ENCODE data around the gene RPS6KA2. TPM values are rescaled to one million over a fixed set of nuclear protein-coding genes. Genes with fewer than 3 reads are reported as not detected.

The RPS6KA2 gene
- total RNA-seq, 3 donors from 2014 or later = 23.7 to 124 (median 56.4) TPM

DNA sequence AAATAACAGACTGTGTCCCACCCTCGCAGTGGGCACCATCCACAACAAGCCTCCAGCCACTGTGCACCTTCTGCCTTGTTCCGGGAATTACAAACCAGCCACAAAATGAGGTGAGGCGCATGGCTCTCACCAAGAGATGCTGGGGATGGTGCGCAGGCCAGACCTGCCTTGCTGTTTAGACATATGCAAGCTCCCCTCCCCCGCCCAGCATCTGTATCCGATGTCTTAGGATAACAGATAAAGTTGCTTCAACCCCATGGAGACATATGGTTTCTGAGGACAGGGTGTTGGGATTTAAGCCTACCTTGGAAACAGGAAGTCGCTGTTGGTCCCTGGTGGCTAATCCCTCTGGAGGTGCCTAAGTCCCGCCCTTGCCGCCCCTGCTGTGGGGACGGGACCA, 194.0 kb downstream of the RPS6KA2 start:
- no peak for DNase-seq (ENCODE audit: low spot score in 2 of 2)
- Histone ChIP-seq H3K36me3 (no peaks in the 10 kb centered on the region), H3K4me1 (no peaks in the 10 kb centered on the region), H3K27me3 (no peaks in the 10 kb centered on the region), H3K4me3 (no peak overlapping the region), H3K27ac (no peak overlapping the region), H3K9me3 (no peaks in the 10 kb centered on the region)
- TF ChIP-seq POLR2A (IDR thresholded peaks at IDR 0.05) (no peak), POLR2AphosphoS5 (IDR thresholded peaks at IDR 0.05) (no peak)
- TF ChIP-seq, protein P1, sequence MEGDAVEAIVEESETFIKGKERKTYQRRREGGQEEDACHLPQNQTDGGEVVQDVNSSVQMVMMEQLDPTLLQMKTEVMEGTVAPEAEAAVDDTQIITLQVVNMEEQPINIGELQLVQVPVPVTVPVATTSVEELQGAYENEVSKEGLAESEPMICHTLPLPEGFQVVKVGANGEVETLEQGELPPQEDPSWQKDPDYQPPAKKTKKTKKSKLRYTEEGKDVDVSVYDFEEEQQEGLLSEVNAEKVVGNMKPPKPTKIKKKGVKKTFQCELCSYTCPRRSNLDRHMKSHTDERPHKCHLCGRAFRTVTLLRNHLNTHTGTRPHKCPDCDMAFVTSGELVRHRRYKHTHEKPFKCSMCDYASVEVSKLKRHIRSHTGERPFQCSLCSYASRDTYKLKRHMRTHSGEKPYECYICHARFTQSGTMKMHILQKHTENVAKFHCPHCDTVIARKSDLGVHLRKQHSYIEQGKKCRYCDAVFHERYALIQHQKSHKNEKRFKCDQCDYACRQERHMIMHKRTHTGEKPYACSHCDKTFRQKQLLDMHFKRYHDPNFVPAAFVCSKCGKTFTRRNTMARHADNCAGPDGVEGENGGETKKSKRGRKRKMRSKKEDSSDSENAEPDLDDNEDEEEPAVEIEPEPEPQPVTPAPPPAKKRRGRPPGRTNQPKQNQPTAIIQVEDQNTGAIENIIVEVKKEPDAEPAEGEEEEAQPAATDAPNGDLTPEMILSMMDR (IDR thresholded peaks at IDR 0.05) = no peak
- intact Hi-C loops (cut with DNase I; ENCODE audit: low total_unique reads) = no loop called here

DNA sequence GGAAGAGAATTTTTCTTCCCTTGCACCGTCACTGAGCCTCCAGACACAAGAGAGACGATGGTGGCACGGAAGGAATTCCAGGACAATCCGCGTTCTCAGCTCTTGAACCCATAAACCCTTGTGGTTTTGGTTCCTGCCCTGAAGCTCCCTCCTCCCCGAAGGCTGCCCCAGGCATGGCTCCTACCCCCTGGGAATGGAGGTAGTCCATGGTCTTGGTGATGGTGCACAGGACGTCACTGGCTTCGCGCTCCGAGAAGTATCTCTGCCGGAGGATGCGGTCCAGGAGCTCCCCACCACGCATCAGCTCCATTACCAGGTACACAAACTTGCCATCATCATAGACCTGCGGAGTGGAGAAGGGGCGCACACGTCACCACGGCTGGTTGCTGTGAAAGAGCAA, 196.8 kb downstream of the RPS6KA2 start:
- Histone ChIP-seq H3K4me1 (no peaks in the 10 kb centered on the region), H3K27me3 (no peaks in the 10 kb centered on the region), H3K4me3 (no peak overlapping the region), H3K27ac (no peak overlapping the region), H3K9me3 (no peaks in the 10 kb centered on the region), H3K36me3 (no peaks in the 10 kb centered on the region)
- intact Hi-C loops (cut with DNase I; ENCODE audit: low total_unique reads) = no loop called here
- DNase-seq (ENCODE audit: low spot score in 2 of 2) = no peak
- TF ChIP-seq, protein P1 (IDR thresholded peaks at IDR 0.05) = no peak
- TF ChIP-seq POLR2A (IDR thresholded peaks at IDR 0.05) (no peak), POLR2AphosphoS5 (IDR thresholded peaks at IDR 0.05) (no peak)

DNA sequence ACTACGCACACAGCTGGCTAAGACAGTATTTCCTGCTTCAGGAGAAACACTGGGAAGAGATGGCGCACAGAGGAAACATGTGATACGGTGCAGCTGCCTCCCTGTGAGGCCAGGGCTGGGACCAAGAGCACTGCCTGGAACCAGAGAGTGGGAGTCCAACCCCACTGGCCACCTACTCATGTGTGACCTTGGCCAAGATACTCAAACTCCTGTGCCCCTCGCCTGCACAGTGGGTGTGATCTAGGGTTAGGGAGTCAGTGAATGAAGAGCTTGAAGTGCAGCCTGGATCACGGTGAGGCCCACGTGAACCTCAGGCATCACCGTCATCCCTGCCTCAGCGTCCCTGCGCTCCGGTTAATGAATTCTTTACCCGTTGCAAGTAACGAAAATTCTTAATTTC, 202.6 kb downstream of the RPS6KA2 start:
- no peak for DNase-seq (ENCODE audit: low spot score in 2 of 2)
- no peak overlapping the region for H3K4me3 ChIP-seq
- no peaks in the 10 kb centered on the region for H3K4me1 ChIP-seq
- intact Hi-C loops (cut with DNase I; ENCODE audit: low total_unique reads) = no loop called here
- no peaks in the 10 kb centered on the region for H3K9me3 ChIP-seq
- H3K36me3 ChIP-seq = no peaks in the 10 kb centered on the region
- H3K27ac ChIP-seq = no peak overlapping the region
- H3K27me3 ChIP-seq = no peaks in the 10 kb centered on the region
- no peak for TF ChIP-seq POLR2AphosphoS5 (IDR thresholded peaks at IDR 0.05)
- TF ChIP-seq, protein P1 (IDR thresholded peaks at IDR 0.05) = no peak

DNA sequence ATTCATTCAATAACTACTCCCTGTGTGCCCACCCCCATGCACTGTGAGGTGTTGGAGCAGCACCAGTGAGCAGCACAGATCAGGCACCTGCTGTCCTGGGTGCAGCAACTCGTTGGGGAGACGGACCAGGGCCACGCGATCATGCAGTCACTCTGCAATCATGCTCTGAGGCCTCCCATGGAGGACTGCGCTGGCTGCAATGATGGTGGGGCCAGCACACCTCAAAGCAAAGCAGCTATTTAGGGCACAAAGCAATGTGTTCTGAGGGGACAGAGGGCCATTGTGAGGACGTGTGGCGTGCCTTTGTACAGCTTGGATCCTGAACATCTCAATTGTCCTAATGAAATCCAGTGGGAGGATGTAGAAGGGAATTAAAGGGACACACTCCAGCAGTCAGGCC, 203.3 kb downstream of the RPS6KA2 start:
- no peaks in the 10 kb centered on the region for H3K27me3 ChIP-seq
- H3K27ac ChIP-seq = no peak overlapping the region
- H3K4me1 ChIP-seq = no peaks in the 10 kb centered on the region
- no peak for DNase-seq (ENCODE audit: low spot score in 2 of 2)
- no peaks in the 10 kb centered on the region for H3K36me3 ChIP-seq
- TF ChIP-seq POLR2AphosphoS5 (IDR thresholded peaks at IDR 0.05) (no peak), POLR2A (IDR thresholded peaks at IDR 0.05) (no peak)
- TF ChIP-seq, protein P1 (IDR thresholded peaks at IDR 0.05) = no peak
- no peak overlapping the region for H3K4me3 ChIP-seq
- intact Hi-C loops (cut with DNase I; ENCODE audit: low total_unique reads) = no loop called here
- no peaks in the 10 kb centered on the region for H3K9me3 ChIP-seq

DNA sequence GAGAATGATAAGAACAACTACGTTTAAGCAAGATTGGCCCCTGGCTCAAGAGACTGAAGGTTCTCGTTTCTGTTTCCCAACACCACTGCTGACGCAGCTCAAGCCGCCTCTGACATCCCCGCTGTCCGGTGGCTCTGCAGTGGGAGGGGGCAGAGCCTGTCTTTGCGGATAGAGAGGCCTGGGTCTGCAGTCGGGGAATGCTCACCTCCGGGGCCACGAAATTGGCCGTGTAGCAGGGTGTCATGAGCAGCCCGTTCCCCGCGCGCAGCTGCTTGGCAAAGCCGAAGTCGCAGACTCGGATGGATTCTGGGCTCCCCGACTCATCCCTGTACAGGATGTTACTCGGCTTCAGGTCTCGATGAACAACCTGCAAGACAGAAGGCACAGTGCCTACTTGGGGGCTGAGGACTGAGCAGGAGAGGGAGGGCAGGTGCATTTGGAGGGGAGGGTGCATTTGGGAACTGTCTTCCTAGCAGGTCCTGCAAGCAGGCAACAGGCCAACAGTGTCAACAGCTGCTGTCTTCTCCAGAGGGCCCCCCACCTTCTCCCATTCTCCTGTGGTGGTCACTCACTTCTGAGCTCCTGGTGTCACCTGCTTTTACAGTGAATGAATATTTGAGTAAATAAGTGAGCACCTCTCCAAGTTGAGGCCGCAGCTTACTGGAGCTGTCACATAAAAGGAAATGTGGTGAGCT, 203.9 kb downstream of the RPS6KA2 start:
- intact Hi-C loops (cut with DNase I; ENCODE audit: low total_unique reads) = no loop called here
- TF ChIP-seq POLR2AphosphoS5 (IDR thresholded peaks at IDR 0.05) (no peak), POLR2A (IDR thresholded peaks at IDR 0.05) (no peak)
- TF ChIP-seq, protein P1 (IDR thresholded peaks at IDR 0.05) = no peak
- Histone ChIP-seq H3K27me3 (no peaks in the 10 kb centered on the region), H3K27ac (no peak overlapping the region), H3K36me3 (no peaks in the 10 kb centered on the region), H3K9me3 (no peaks in the 10 kb centered on the region), H3K4me3 (no peak overlapping the region), H3K4me1 (no peaks in the 10 kb centered on the region)
- DNase-seq (ENCODE audit: low spot score in 2 of 2) = no peak

Data from breast epithelium (tissue), 4 donors.